Germinal center (tissue), 1 donor: ENCODE data around the gene PANX2.
"Not testable (repeated sequence)": the region's sequence is repeated elsewhere in the genome, so short reads cannot be mapped to it uniquely, and the experiment has no call there.

Experiments used
- DNase-seq: peaks from one replicate; pipeline ENCODE4 v3.0.0; 2012; ENCODE audit warnings: mixed read lengths, low spot score

PANX2 gene

GRCh38 chr22:50199829-50200460, 29.4 kb downstream of the PANX2 start:
- DNase-seq: no peak

- peak; percentile 99 for DNase-seq
These were observed 30.1 kb downstream of the PANX2 start, which contains the start of gene SELENOO for GRCh38 chr22:50200461-50201190. SELENOO (plus strand) TSS chr22:50201011; CDS start chr22:50201037, 26 bp downstream.

- no peak for DNase-seq
These were observed 30.9 kb downstream of the PANX2 start for GRCh38 chr22:50201191-50202129.

GRCh38 chr22:50202130-50202666, 31.7 kb downstream of the PANX2 start:
- no peak for DNase-seq

- DNase-seq: no peak
These were observed 32.8 kb downstream of the PANX2 start for GRCh38 chr22:50203288-50203687.

- DNase-seq: no peak
These were observed 34.0 kb downstream of the PANX2 start for GRCh38 chr22:50204571-50204970.

GRCh38 chr22:50204998-50205397, 34.5 kb downstream of the PANX2 start:
- DNase-seq: not testable (repeated sequence)

GRCh38 chr22:50205781-50206569, 35.4 kb downstream of the PANX2 start:
- no peak for DNase-seq

GRCh38 chr22:50206599-50206998, 36.1 kb downstream of the PANX2 start:
- no peak for DNase-seq

- DNase-seq: peak; percentile 66
These were observed 37.0 kb downstream of the PANX2 start for GRCh38 chr22:50207383-50208140.

GRCh38 chr22:50208430-50208938, 38.0 kb downstream of the PANX2 start:
- no peak for DNase-seq

GRCh38 chr22:50208939-50209892, 38.7 kb downstream of the PANX2 start:
- no peak for DNase-seq

GRCh38 chr22:50209893-50210292, 39.4 kb downstream of the PANX2 start:
- DNase-seq: peak; percentile 76

GRCh38 chr22:50210378-50211139, 40.0 kb downstream of the PANX2 start:
- no peak for DNase-seq

- no peak for DNase-seq
These were observed 40.6 kb downstream of the PANX2 start for GRCh38 chr22:50211147-50211546.

- no peak for DNase-seq
These were observed 42.7 kb downstream of the PANX2 start for GRCh38 chr22:50213263-50213662.

GRCh38 chr22:50215297-50216054, 44.9 kb downstream of the PANX2 start:
- no peak for DNase-seq
